GM21529 (cell line): ENCODE results near the gene PRR33.

ENCODE experiments used
- ATAC-seq: cut with Tn5 transposase; IDR thresholded peaks from one replicate; pipeline ENCODE4 v1.9.1; 2021; ENCODE audit not compliant: unreplicated experiment

PRR33 gene

DNA sequence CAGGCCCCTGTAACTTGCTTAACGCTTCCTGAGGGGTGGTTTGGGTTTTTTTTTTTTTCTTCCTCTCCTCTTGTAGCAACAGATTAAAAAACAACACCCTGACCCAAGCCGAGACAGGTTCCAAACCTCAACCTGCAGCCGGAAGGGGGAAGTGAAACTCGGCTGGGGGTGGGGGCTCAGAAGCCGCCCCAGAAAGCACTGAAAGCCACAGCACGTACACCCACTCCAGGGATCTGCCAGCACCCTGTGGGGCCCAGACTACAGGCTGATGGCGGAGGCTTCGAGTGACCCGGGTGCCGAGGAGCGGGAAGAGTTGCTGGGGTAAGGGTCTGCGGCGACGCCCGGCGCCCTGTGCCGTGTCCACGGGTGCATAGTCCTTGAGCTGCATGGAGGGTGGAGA, 38.8 kb downstream of the PRR33 start, which contains the start of gene LSP1:
LSP1 (plus strand) TSS at position 208 of the 400 bp plus-strand sequence; CDS start at position 269, 61 bp downstream.
- ATAC-seq: peak; percentile 47

DNA sequence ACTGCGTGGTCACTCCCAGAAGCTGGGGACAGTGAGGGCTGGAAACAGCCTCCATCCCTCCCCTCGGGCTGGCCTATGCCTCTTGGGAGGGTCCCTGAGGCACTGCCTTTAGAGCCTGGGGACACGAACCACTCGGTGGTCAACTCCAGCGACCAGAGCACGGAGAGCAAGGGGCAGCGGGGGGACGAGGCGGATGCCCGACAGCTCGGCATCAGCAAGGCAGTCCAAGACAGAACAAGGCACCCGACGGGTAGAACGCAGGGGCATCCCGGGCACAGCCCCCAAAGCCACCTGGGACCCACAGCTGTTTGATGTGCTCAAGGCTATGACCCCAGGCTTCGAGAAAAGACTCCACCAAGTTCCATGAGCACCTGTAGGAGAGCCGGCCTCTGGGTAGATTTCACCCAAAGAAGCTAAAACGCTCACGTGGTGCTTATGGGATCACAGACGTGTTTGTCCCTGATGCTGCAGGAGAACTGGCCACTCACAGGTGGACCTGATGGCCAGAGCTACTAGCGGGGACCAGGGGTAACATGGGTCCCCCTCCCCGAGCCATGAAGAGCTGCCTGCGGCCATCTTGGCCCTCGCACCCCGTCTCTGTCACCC, 39.3 kb downstream of the PRR33 start:
- ATAC-seq: no peak

DNA sequence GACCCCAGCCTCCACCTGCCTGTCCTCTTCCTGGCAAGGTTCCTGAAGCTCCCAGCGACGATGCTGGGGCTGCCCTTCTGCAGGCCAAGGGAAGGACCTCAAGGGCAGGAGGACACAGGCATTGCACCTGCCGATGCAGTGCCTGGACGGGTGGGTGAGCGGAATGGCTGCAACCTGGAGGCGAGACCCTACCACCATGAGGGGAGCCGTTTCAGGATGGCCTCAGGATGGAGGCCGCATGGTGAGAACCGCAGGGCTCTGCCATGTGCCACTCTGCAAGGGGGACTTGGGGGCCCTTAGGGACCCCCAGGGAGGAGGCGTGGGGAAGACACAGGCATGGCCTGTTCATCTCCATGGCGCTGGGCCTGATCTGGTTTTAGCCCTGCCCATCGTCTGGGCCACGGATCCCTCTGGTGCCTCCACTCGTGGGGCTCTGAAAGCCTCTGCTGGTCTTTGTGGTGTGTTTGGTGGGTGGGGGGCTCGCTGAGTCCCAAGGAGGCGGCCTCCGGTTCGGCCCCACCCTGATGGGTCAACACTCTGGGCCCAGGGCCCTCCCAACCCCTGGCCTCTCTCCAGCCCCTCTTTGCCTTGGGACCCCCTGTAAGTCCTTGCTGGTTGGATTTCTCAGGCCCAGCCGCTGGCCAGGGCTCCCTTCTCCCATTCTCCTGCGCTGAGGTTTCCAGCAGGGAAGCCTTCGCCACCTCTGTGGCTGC, 40.1 kb downstream of the PRR33 start:
- ATAC-seq: no peak

DNA sequence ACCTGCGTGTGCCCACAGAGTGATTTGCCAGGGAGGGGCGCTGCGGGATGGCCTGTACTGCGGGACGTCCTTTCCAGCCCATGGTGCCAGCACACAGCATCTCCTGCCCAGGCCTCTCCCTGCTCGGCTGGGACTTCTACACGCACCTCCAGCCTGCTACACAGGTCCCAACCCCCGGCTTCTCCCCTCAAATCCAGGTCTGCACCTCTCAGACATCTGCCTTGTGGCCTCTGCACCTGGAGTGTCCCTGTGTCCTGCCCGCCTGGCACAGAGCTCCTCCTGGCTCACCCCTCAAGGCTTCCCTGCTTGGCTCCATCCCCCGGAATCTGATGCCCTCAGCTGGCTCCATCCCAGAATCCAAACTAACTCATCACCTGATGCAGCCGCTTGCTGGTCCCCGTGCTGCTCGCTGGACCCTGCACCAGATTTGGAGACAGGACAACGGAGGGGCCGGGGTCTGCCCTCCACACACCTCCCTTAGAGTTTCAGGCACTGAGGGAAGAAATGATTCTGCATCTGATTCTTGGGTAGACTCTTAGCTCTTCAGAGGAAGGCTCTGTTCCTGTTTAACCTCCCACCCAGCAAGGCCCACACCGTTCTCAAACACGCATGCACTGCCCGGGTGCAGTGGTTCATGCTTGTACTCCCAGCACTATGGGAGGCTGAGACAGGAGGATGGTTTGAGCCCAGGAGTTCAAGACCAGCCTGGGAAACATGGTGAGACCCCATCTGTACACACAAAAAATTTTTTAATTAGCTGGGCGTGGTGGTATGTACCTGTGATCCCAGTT, 42.9 kb downstream of the PRR33 start:
- no peak for ATAC-seq

DNA sequence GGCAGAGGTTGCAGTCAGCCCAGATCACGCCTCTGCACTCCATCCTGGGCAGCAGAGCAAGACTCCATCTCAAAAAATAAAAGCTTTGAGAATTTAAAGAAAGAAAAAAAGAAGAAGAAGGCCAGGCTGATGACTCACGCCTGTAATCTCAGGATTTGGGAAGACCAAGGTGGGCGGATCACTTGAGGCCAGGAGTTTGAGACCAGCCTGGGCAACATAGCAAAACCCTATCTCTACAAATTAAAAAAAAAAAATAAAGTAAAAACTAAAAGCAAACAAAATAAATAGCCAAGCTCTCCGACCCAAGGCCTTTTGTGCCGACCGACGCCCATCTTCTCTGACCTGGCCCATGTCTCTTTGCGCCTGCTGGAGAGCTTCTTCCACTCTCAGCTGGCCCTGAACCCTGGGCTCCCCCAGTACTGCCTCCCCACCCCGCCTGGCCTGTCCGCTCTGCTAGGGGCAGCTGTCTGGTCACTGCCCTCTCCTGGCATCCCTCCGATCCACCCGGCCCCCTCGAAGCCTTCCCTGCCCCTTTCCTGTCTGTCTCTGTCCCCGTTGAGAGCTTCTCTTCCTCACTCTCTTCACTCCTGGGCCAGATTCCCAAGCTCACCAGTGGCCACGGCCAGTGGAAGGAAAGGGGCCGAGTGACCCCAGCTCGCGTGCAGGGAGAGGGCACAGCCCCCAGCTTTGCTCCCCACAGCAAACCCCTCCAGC, 43.6 kb downstream of the PRR33 start:
- no peak for ATAC-seq

DNA sequence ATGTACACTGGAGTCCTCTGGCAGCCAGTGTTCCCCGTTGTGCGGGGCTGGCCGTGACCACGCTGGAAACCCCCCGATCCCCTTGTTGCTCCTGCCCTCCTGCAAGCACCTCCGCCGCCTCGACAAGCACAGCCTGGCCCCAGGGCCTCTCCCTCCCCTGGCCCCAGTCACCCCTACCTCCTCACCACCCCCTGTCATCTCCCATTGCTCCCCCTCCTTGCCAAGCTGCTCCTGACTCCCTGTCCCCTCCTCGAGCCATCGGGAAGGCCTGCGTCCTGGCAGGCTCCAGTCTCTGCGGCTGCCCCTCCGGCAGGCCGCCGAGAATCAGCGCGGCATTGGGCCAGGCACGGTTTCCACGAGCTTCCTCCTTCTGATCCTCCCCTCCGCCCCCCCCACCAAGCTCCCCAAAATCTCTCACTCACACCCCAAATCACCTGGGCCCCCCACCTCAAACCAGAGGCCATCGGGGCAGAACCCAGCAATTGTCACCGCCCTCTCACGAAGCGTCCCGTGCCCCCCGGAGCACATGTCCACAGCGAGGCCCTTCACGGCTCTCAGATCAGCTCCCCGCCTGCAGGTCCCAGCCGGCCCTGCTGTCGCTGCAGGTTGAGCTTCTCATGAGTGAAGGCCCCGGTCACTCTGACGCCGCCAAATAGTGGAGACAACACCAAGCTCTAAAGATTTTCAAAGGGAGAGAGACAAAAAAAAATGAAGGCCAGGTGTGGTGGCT, 44.5 kb downstream of the PRR33 start:
- no peak for ATAC-seq

DNA sequence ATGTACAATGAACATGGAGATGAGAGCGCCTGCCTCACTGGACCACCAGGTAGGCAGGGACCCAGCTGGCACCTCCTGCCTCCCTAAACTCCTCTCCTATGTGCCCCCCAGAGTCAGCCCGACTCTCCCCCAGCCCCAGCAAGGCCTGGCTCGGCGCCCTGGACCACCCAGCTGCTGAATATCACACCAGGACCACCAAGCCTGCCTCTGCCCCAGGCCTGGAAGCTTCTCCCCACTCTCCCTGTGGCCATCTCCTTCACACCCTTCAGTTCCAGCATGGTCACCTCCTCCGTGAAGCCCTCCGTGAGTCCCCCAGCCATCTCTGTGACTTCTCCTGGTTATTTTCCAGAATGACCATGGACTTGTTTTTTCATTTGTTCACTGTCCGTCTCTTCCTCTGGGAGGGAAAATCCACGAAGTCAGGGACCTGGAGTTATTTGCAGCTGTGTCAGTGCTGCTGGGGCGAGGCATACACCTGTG, 45.2 kb downstream of the PRR33 start:
- ATAC-seq: no peak

DNA sequence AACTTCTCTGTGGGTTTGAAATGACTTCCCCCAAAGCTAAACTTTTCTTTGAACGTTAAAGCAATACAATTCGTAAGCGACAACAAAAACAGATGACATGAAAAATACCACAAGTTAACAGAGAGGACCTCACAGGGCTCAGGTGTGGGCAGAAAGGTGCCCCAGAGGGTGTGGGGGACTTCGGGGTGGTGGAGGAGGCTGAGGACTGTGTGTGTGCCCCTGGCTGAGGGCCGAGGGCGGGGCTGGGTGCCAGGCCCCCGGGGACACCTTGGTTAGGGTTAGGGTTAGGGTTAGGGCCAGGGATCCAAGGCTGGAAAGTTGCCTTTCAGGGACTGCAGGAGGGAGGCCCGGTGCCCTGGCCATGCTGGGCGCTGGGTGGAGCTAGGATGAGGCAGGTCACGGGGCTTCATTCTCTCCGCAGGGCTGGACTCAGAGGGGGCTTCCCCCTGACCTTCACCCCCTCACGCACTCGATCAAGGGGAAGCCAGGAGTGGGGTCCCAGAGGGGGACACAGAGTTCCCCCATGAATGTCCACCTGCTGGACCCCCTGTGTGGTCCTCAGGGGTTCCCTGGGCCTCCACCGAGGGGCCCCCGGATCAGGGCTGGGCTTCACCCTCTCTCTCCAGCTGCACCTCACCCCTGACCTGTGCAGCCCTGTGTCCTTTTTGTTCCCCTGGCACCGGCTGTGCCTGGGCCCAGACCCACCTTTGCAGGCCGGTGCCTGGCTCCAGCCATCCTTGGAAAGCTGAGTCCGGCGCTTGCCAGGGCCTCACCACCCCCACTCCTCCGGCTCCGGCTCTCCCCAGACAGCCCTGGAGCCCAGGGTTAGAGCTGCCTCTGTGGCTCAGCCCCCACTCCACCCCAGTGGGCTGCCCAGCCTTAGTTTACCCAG, 45.9 kb downstream of the PRR33 start:
- no peak for ATAC-seq

DNA sequence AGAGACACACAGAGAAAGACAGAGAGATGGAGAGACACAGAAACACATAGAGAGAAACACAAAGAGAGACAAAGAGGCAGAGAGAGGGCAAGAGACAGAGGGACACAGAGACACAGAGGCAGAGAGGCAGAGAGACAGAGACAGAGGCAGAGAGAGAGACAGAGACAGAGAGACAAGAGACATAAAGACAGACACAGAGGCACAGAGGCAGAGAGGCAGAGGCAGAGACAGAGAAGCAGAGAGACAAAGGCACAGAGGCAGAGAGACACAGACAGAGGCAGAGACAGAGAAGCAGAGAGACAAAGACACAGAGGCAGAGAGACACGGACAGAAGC, 46.6 kb downstream of the PRR33 start:
- no peak for ATAC-seq

DNA sequence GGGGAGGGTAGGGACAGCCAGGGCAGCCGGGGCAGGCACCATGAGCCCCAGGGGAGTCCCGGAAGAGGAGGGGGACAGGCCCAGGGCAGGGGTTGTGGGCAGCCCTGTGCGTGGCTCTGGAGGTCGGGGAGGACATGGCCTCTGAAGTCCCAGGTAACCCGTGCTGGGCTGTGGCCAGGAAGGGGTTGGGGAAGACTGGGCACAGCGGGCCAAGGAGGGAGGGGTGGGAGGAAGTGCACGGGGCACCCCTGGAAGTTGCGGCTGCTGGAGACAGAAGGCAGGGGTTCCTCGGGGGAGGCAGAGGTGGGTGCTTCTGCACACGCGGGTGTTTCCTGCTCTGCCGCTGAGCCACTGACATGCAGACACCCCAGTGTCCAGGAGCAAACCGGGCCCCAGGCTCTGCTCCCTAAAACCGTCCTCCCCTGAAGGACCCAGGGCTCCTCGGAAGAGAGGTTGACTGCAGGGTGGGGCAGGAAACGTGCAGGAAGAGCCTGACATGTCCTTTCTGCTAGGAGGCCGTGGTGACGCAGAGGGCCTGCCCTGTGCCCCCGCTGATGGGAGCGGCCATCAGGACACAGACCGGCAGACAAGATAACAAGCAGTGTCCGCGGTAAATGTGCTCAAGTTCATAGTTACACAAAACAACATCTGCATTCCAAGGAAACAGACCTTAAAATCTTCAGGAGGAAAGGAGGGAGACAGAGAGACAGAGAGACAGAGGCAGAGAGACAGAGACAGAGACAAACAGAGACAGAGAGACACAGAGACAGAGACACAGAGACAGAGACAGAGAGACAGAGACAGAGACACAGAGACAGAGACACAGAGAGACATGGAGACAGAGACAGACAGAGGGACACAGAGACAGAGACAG, 47.2 kb downstream of the PRR33 start:
- no peak for ATAC-seq

DNA sequence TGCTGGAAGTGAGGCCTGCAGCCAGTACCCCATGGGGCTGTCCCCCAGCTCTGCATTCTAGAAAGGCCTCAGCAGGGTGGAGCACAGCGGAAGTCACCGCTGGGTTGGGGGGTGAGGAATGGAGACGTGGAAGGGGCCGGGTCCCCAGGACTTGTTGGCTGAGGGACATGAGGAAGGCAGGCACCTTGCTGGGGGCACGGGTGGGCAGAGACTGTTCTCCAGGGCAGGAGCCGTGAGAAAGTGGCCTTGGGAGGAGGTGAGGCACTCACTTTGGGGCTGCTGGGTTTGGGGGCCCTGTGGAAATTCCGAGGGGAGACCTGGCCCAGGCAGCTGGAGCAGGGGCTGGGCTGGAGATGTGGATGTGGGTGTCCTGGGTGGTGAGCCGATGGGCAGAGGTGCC, 47.9 kb downstream of the PRR33 start:
- no peak for ATAC-seq

DNA sequence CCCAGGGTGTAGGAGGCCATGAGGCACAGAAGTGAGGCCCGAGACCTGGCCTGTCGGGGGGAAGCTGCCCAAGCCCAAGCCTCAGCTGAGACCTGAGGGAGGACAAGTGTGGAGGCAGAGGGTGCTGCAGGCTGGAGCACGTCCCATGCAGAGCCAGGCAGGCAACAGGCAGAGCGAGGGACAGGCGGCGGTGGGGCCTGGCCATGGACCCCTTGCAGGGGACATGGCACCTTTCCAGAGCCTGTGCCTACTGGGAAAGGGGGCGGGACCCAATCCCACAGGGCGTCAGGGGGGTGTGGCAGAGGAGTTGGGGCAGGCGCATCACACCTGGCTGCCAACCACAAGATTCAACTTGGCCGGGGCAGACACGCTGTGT, 48.6 kb downstream of the PRR33 start:
- no peak for ATAC-seq

DNA sequence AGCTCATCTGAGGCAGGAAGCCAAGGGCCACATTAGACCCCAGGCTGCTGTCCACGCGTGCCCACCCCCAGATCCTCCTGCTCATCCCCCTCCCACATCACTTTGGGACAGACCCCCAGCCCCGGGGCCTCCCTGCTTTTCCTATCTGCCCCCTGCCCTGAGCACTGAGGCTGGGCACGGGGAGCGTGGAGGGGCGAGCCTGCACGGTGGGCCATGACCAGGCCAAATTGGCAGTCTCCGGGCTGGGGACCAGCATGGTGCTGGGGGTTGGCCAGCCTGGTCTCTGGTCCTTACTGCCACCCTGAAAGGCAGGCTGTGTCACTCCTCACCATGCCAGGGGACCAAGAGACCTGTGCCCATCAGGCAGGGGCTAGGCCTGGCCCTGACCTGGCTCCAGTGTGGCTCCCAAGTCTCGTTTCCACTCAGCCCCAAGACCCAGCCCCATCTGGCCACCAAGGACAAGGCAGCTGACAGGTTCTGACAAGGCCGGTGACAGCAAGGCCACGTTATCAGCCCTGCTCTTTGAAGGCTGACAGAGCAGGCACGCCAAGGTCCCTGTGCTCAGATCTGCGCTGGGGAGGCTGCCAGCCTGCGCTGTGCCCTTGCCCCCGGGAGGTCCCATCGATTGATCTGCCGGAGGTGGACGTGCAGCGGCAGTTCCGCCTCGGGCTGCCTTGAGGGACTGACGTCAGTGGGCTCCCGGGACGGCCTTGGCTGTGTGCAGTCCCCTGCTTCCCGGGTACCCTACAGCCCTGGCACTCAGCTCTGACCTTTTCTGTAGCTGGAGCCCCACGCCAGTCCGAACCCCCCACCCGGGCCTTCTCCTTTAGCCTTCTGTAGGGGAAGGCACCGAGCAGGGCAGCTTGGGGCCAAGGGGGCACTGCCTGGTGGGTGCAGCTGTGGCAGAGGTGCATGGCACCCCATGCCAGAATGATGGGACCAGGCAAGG, 49.3 kb downstream of the PRR33 start:
- no peak for ATAC-seq

DNA sequence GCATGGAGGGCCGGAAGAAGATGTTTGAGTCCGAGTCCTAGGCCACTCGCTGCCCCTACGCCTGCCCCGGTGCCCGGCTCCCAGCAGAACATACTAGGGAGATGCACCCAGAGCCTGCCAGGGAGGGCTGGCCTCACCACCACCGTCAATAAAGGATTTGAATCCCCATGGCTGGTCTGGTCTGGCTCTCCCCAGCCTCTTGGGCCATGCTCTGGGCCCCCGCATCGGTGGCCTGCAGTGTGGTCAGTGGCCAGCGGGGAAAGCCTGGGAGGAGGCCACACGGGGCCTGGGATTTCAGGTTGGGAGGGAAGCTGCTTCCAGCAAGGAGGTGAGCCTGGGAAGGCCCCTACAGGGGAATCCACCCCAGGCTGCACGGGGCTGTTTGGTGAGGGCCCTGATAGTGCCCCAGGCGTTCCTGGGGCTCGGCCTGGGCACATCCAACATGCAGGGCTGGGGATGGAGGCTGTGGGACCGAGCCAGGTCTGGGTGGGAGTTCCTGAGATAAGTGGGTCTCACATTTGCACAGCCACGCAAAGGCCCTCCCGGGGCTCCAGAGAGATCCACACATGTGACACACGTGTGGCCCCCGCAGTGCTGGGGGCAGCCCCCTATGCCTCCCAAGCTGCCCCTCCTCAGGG, 50.1 kb downstream of the PRR33 start:
- no peak for ATAC-seq

DNA sequence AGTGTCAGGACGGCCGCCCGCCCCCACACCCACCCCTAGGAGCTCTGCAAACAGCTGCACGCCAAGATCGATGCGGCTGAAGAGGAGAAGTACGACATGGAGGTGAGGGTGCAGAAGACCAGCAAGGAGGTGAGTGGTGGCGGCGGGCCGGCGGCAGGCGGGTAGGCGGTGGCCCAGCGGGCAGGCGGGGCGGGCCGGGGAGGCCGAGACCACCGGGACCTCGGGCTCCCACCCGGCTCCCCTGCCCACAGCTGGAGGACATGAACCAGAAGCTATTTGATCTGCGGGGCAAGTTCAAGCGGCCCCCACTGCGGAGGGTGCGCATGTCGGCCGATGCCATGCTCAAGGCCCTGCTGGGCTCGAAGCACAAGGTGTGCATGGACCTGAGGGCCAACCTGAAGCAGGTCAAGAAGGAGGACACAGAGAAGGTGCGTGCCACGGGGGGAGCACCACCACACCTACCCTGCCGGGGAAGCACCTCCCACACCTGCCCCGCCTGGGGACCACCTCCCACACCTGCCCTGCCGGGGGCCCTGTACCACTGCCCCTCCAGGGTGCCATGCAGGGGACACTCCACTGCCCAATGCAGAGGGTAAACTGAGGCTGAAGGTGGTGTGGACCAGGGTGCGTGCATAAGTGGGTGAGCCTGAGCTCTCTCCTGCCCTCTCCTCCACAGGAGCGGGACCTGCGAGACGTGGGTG, 50.8 kb downstream of the PRR33 start:
- ATAC-seq: no peak

DNA sequence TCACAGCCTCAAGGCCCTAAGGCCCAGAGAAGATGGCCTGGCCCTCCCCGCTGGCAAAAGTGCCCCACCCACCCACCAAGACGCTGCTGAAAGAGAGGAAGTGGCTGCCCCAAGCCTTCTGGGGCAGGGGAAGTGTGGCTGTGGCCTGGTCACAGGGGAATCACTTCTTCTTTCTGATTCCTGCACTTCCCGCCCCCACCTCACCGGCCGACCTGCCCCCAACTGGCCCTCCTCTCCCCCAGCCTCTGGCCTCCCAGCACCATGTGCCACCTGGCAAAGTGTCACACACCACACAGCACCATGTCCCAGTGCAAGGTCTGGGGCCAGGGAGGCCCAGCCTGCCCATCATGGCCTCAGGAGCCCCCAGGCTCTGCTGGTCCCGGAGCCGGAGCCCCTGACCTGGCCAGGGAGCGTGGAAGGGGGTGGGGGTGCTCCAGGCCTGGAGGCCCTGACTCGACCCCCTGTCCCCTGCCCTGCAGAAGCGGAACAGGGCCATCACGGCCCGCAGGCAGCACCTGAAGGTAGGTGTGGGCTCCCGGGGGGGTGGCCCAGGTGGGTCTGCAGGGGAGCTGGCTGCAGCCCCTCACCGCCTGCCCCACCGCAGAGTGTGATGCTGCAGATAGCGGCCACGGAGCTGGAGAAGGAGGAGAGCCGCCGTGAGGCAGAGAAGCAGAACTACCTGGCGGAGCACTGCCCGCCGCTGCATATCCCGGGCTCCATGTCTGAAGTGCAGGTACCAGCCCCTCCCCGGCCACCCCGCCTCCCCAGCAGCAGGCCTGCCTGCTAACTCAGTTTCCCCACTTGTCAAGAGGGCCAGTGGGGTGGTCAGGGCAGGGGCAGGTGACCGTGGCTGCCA, 51.5 kb downstream of the PRR33 start:
- peak; percentile 43 for ATAC-seq
